Thymus (tissue), 11 donors: ENCODE results near the gene MKI67. TPM values are rescaled to one million over a fixed set of nuclear protein-coding genes. Genes with fewer than 3 reads are reported as not detected.

Source experiments
- DNase-seq, 9 donors: peaks; one replicate each; pipeline ENCODE4 v3.0.0-alpha.2; 2013; ENCODE audit warnings: low spot score in 9 of 9, low read depth in 6 of 9, missing footprints in 1 of 9
- H3K27ac ChIP-seq, 2 donors: one replicate each; pipeline ENCODE4 v1.5.1; 2013; ENCODE audit warnings: control low read depth in 1 of 2, low read depth in 1 of 2, low read length in 1 of 2, mild to moderate bottlenecking in 1 of 2, moderate library complexity in 1 of 2
- H3K27me3 ChIP-seq, 2 donors: one replicate each; pipeline ENCODE4 v1.5.1; 2013; ENCODE audit warnings: low read length in 1 of 2; ENCODE audit not compliant: control insufficient read depth in 2 of 2, insufficient read depth in 1 of 2
- H3K36me3 ChIP-seq, 2 donors: one replicate each; pipeline ENCODE4 v1.5.1; 2013; ENCODE audit warnings: low read length in 1 of 2, mild to moderate bottlenecking in 1 of 2, moderate library complexity in 1 of 2; ENCODE audit not compliant: control insufficient read depth in 2 of 2, insufficient read depth in 2 of 2
- H3K4me1 ChIP-seq, 2 donors: one replicate each; pipeline ENCODE4 v1.5.1; 2013; ENCODE audit warnings: low read length in 2 of 2; ENCODE audit not compliant: control insufficient read depth in 2 of 2, insufficient read depth in 2 of 2
- H3K4me3 ChIP-seq, 2 donors: one replicate each; pipeline ENCODE4 v1.5.1; 2013; ENCODE audit warnings: low read length in 2 of 2, control low read depth in 1 of 2, mild to moderate bottlenecking in 1 of 2
- H3K9me3 ChIP-seq, 2 donors: one replicate each; pipeline ENCODE4 v1.5.1; 2013; ENCODE audit warnings: low read length in 1 of 2, mild to moderate bottlenecking in 1 of 2; ENCODE audit not compliant: control insufficient read depth in 2 of 2, insufficient read depth in 1 of 2
- WGBS: extraction: QIAGEN DNeasy Blood & Tissue Kit; methylation state at CpG from one replicate; pipeline ENCODE4 v1.1.7; 2013; 5-methylcytosine and 5-hydroxymethylcytosine counted together
- polyA plus RNA-seq: library from polyadenylated mRNA; stranded (reverse); fragments of 200-250 nt; gene quantifications from one replicate; pipeline ENCODE4 v1.2.3, GENCODE V29; 2013
- total RNA-seq: library from RNA; stranded (reverse); fragments of 120-200 nt; gene quantifications from one replicate; pipeline ENCODE4 v1.2.4, GENCODE V29; 2013
- donor health status: healthy.

The MKI67 gene
- total and polyA plus RNA-seq, 2 donors = 3.9 to 41.5 TPM

GRCh38 chr10:128059266-128059981 lies 66.8 kb downstream of the MKI67 start:
- H3K4me3 ChIP-seq = no peak overlapping the region
- H3K9me3 ChIP-seq = no peaks in the 10 kb centered on the region
- H3K36me3 ChIP-seq = peaks cover 31 to 43% of the 10 kb centered on the region in 2 donors
- 92% methylated on average over 15 of the region's 15 CpGs for WGBS
- no peak for DNase-seq
- H3K27ac ChIP-seq = peak overlapping the region in 1 of 2 donors; percentile 36
- H3K4me1 ChIP-seq = peaks cover 27 to 30% of the 10 kb centered on the region in 2 donors
- H3K27me3 ChIP-seq = no peaks in the 10 kb centered on the region

GRCh38 chr10:128058750-128059134 lies 67.5 kb downstream of the MKI67 start:
- H3K27ac ChIP-seq = no peak overlapping the region
- H3K4me1 ChIP-seq = peaks cover 20 to 23% of the 10 kb centered on the region in 2 donors
- no peaks in the 10 kb centered on the region for H3K9me3 ChIP-seq
- H3K4me3 ChIP-seq = no peak overlapping the region
- DNase-seq = no peak
- peaks cover 31 to 43% of the 10 kb centered on the region in 2 donors for H3K36me3 ChIP-seq
- H3K27me3 ChIP-seq = no peaks in the 10 kb centered on the region

- Histone ChIP-seq H3K4me3 (no peak overlapping the region), H3K36me3 (peaks cover 31 to 46% of the 10 kb centered on the region in 2 donors), H3K4me1 (peaks cover 15 to 18% of the 10 kb centered on the region in 2 donors), H3K27ac (no peak overlapping the region), H3K9me3 (no peaks in the 10 kb centered on the region), H3K27me3 (no peaks in the 10 kb centered on the region)
- WGBS = 87% methylated on average over 9 of the region's 9 CpGs
- no peak for DNase-seq
These were observed 68.0 kb downstream of the MKI67 start for GRCh38 chr10:128058106-128058749.

DNA sequence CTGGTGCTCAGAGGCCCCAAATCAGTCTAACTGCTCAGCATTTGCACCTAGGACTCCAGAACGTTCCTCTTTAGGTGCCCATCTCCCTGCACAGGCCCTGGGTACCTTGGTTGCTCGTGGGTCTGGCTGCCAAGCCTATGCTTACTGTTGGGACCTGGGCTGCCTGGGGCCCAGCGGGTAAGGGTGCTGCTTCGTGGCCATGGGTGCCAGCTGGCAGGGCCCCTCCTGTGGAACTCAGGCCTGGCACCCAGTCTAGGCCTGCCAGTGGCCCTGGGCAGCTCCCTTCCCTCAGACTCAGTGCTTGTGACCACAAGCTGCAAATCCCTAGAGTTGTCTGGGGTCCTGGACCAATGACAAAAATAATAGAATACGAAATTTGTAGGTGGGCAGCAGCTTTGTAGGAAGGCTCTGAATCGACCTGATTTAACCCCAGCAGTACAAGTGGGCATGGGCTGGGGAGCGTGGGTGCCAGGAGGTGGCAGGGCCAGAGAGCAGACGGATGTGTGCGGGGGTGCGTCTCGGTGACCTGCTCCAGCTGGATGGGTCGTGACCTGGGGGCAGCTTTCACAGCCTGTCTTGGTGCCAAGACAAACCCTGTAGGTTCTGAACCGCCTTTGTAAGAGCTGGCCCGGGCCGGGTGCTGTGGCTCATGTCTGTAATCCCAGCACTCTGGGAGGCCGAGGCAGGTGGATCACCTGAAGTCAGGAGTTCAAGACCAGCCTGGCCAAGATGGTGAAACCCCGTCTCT lies 69.7 kb downstream of the MKI67 start:
- Histone ChIP-seq H3K27me3 (no peaks in the 10 kb centered on the region), H3K36me3 (peaks cover 41 to 60% of the 10 kb centered on the region in 2 donors), H3K4me1 (peaks cover 2 to 5% of the 10 kb centered on the region in 2 donors), H3K9me3 (no peaks in the 10 kb centered on the region), H3K27ac (no peak overlapping the region), H3K4me3 (no peak overlapping the region)
- DNase-seq = no peak
- 96% methylated on average over 17 of the region's 17 CpGs for WGBS

DNA sequence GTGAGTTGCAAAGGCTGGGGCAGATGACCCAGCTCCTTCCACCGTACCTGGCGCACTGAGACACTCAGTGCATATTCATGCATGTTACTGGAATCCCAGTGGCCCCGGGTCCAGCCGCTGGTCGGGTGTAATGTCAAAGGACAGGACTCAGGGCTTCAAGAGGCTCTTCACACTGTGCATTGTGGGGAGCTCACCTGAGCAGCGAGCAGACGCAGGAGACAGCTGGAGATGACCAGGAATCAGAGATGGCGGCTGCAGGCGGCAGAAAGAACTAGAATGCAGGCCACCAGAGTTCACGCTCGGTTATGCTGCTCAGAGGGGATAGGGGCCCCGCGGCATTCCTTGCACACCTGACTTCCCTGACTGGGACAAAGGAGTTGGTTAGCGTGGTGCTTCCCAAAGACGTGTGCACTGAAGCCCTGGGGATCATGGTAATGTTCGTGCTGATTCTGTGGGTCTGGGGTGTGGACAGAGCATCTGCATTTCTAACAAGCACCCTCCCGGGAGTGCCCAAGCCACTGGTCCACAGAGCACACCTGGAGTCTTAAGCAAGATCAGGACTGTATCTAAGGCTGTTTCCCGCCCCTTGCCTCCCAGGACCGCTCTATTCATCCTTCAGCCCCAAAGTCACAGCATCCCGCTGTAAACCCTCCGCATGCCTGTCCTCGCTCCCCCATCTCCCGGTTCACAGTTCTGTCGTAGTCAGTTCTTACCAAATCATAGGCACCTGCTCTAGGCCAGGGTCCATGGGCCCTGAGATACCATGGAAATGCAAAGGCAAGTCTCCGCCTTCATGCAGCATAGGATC lies 71.0 kb downstream of the MKI67 start:
- DNase-seq = no peak
- Histone ChIP-seq H3K36me3 (peaks cover 34 to 59% of the 10 kb centered on the region in 2 donors), H3K27ac (no peak overlapping the region), H3K4me3 (no peak overlapping the region), H3K27me3 (no peaks in the 10 kb centered on the region), H3K4me1 (peaks cover 2 to 10% of the 10 kb centered on the region in 2 donors), H3K9me3 (no peaks in the 10 kb centered on the region)
- WGBS = 98% methylated on average over 25 of the region's 25 CpGs

DNA sequence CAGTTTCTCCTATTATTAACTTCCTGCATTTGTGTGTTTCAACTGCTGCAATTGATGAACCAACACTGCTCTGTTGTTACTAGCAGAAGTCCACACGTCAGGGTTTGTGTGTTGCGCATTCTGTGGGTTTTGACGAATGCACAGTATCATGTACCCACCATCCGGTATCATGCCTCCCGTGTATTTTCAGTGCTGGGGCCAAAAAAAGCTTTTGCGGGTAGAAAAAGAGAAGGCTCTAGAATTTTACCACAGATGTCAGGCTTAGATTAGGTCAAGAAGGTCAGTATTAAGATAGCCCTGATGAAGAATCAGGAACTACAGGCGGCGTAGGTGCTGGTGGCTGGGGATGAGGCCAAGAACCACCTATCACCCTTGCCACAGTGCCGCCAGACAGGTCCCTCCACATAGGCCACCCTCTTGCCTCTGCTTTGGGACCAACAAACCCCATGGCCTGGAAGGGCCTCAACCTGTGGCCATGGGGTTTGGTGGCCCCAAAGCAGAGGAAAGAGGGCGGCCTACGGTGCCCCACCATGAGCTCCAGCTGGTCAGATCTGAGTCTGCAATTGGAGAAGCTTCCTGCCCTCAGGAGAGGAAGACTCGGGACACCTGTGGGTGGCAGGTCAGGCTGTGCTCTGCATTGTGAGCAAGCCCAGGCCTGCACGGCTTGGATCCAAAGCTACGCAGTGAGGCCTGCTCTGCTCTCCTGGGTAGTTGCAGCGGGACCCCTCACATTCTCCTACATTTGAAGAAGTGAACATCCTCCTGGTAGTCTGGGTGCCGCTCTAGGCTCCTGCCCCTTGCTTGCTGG lies 71.9 kb downstream of the MKI67 start:
- H3K27ac ChIP-seq = no peak overlapping the region
- no peaks in the 10 kb centered on the region for H3K27me3 ChIP-seq
- 92% methylated on average over 16 of the region's 16 CpGs for WGBS
- H3K4me3 ChIP-seq = no peak overlapping the region
- peaks cover 28 to 50% of the 10 kb centered on the region in 2 donors for H3K36me3 ChIP-seq
- H3K4me1 ChIP-seq = peaks cover 6 to 11% of the 10 kb centered on the region in 2 donors
- no peak for DNase-seq
- H3K9me3 ChIP-seq = no peaks in the 10 kb centered on the region

GRCh38 chr10:128053356-128053755 lies 72.9 kb downstream of the MKI67 start:
- WGBS = 98% methylated on average over 7 of the region's 7 CpGs
- H3K4me3 ChIP-seq = no peak overlapping the region
- no peaks in the 10 kb centered on the region for H3K9me3 ChIP-seq
- H3K27me3 ChIP-seq = no peaks in the 10 kb centered on the region
- DNase-seq = no peak
- H3K27ac ChIP-seq = no peak overlapping the region
- H3K36me3 ChIP-seq = peaks cover 31 to 48% of the 10 kb centered on the region in 2 donors
- peaks cover 14 to 17% of the 10 kb centered on the region in 2 donors for H3K4me1 ChIP-seq

DNA sequence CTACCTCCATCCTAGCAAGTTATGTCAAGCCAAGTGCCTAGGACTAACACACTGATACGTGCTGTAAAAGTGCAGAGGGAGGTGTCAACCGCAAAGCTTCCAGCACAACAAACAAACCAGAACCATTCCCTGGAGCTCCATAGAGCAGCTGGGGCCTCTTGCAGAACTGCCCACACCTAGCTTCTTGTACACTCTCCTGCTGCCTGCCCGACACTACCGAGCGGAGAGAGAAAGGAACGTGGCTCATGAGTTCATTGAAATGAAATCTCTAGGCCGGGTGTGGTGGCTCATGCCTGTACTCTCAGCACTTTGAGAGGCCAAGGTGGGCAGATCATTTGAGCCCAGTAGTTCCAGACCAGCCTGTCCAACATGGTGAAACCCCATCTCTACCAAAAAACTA lies 73.5 kb downstream of the MKI67 start:
- Histone ChIP-seq H3K27ac (no peak overlapping the region), H3K9me3 (no peaks in the 10 kb centered on the region), H3K4me1 (peaks cover 18 to 20% of the 10 kb centered on the region in 2 donors), H3K36me3 (peaks cover 31 to 43% of the 10 kb centered on the region in 2 donors), H3K4me3 (no peak overlapping the region), H3K27me3 (no peaks in the 10 kb centered on the region)
- 97% methylated on average over 7 of the region's 7 CpGs for WGBS
- no peak for DNase-seq
